CD4-positive, CD25-positive, alpha-beta regulatory T cell (primary cell): ENCODE data around the gene TMEM131L. TPM values are rescaled to one million over a fixed set of nuclear protein-coding genes. Genes with fewer than 3 reads are reported as not detected.
A peak's percentile ranks its signal among the peaks of the same experiment; 100 is the strongest.
"Not testable (repeated sequence)": the region's sequence is repeated elsewhere in the genome, so short reads cannot be mapped to it uniquely, and the experiment has no call there.

ENCODE experiments used
- ATAC-seq, 2 donors: fragments of 150-1000 bp; cut with Tn5 transposase; one replicate each; pipeline ENCODE4 v1.10.0; 2021; ENCODE audit warnings: low read depth in 2 of 2, moderate number of reproducible peaks in 2 of 2, moderate library complexity in 1 of 2
- DNase-seq, 3 donors: peaks; one replicate each; pipeline versions ENCODE4 v3.0.0 to v3.0.0-alpha.2; 2012 to 2022; ENCODE audit warnings: mixed read lengths in 1 of 3
- H3K27ac ChIP-seq: one replicate; pipeline ENCODE4 v1.7.0; 2013; ENCODE audit warnings: mild to moderate bottlenecking, low read length; ENCODE audit not compliant: insufficient read depth, poor library complexity, severe bottlenecking
- H3K27me3 ChIP-seq: one replicate; pipeline ENCODE4 v1.7.0; 2013; ENCODE audit warnings: low read length; ENCODE audit not compliant: control insufficient read depth, insufficient read depth
- H3K36me3 ChIP-seq: one replicate; pipeline ENCODE4 v1.7.0; 2013; ENCODE audit warnings: mild to moderate bottlenecking, low read length, moderate library complexity; ENCODE audit not compliant: control insufficient read depth, insufficient read depth
- H3K4me1 ChIP-seq: 2 replicates; pipeline ENCODE4 v1.7.0; 2013; ENCODE audit warnings: mild to moderate bottlenecking, low read length; ENCODE audit not compliant: insufficient read depth, control insufficient read depth, poor library complexity, severe bottlenecking
- H3K4me3 ChIP-seq: one replicate; pipeline ENCODE4 v1.7.0; 2013; ENCODE audit warnings: low read depth, mild to moderate bottlenecking, low read length, moderate library complexity
- H3K9me3 ChIP-seq, 2 experiments: 1 replicate in 1 of 2; 2 replicates in 1 of 2; pipeline ENCODE4 v1.7.0; 2013; ENCODE audit warnings: low read length in 2 of 2, mild to moderate bottlenecking in 1 of 2, moderate library complexity in 1 of 2; ENCODE audit not compliant: control insufficient read depth in 2 of 2
- H3K27ac Mint-ChIP-seq, 3 donors: one replicate each; pipeline ENCODE4 v1.8.0; 2020 to 2022; ENCODE audit warnings: mild to moderate bottlenecking in 3 of 3, mixed read lengths in 3 of 3, moderate library complexity in 2 of 3
- H3K27me3 Mint-ChIP-seq: one replicate; pipeline ENCODE4 v1.8.0; 2022; ENCODE audit warnings: mild to moderate bottlenecking, mixed read lengths
- H3K36me3 Mint-ChIP-seq: one replicate; pipeline ENCODE4 v1.8.0; 2020; ENCODE audit warnings: mixed read lengths
- H3K4me1 Mint-ChIP-seq, 4 donors: one replicate each; pipeline ENCODE4 v1.8.0; 2020 to 2022; ENCODE audit warnings: mixed read lengths in 4 of 4, mild to moderate bottlenecking in 1 of 4
- H3K4me3 Mint-ChIP-seq, 4 donors: one replicate each; pipeline ENCODE4 v1.8.0; 2020 to 2022; ENCODE audit warnings: mild to moderate bottlenecking in 4 of 4, mixed read lengths in 4 of 4, moderate library complexity in 3 of 4
- H3K9me3 Mint-ChIP-seq, 7 donors: one replicate each; pipeline ENCODE4 v1.8.0; 2020 to 2022; ENCODE audit warnings: mixed read lengths in 7 of 7, mild to moderate bottlenecking in 3 of 7, moderate library complexity in 2 of 7
- polyA plus RNA-seq, 4 donors: library from polyadenylated mRNA; unstranded; fragments of 300-500 nt; fragmentation: Illumina TruSeq; gene quantifications; one replicate each; pipeline ENCODE4 v1.2.3, GENCODE V29; 2021
- total RNA-seq: library from RNA; stranded (reverse); gene quantifications from one replicate; pipeline ENCODE4 v1.2.3, GENCODE V29; 2022

TMEM131L gene
- total and polyA plus RNA-seq, 5 donors from 2014 or later = 35.5 to 86.4 (median 44.1) TPM

DNA sequence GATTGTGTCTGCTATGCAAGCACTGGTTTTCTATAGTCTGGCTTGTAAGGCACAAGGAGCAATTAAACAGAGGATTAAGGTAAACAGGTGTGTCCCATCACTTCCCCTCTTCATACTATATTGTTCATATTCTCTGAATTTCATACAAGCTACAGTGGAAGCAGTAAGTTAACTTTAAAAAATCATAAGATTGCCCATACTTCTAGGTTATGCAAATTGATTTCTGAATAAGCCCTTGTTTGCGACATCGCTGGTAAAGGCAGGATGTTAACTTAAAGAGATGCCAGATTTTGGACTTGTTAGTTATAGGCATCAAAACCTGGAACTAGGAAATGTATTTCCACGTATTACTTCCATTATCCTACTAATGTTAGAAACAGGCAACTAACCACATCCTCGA, 1.0 kb upstream of the TMEM131L start:
- peaks cover 4% of the 10 kb centered on the region for H3K27me3 Mint-ChIP-seq
- DNase-seq (peak in 1 of 3 donors; percentile 79), ATAC-seq (no peak)
- Histone ChIP-seq H3K4me1 (peaks cover 36% of the 10 kb centered on the region), H3K27me3 (no peaks in the 10 kb centered on the region), H3K36me3 (no peaks in the 10 kb centered on the region), H3K4me3 (peak overlapping the region; percentile 70), H3K27ac (peak overlapping the region; percentile 69), H3K9me3 (no peaks in the 10 kb centered on the region)
- H3K4me1 Mint-ChIP-seq = peaks cover 14 to 41% (median 30%) of the 10 kb centered on the region in 4 donors
- peak overlapping the region; percentile 86 to 98 (median 89) for H3K4me3 Mint-ChIP-seq
- H3K36me3 Mint-ChIP-seq = peaks cover 9% of the 10 kb centered on the region
- peaks cover 0 to 2% (median 0%) of the 10 kb centered on the region in 7 donors for H3K9me3 Mint-ChIP-seq
- H3K27ac Mint-ChIP-seq = peak overlapping the region; percentile 87 to 92 (median 89)

DNA sequence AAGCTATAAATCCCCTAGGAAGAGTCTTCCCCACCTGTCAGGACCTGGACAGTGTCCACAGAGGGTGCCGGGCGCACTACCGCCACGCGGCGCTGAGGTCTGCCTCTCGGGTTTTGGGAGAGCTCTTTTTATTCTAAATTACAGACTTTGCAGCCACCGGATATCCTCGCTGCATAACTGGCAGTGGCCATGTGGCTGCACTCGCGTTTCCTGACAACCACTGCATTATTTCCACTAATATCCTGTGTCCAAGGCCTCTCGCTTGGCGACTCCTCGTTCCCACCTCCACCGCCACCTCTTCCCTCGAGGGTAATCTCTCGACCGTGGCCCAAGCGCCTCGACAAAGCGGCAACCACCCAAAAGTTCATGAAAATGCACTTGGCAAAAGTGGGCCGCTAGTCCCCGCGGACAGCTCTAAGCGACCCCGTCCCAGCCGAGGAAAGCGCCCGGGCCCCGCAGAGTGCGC, 512 bp upstream of the TMEM131L start:
- no peaks in the 10 kb centered on the region for H3K27me3 ChIP-seq
- peak overlapping the region; percentile 86 to 98 (median 89) for H3K4me3 Mint-ChIP-seq
- peaks cover 14 to 42% (median 35%) of the 10 kb centered on the region in 4 donors for H3K4me1 Mint-ChIP-seq
- H3K9me3 Mint-ChIP-seq = peaks cover 0 to 2% (median 0%) of the 10 kb centered on the region in 7 donors
- peak in 1 of 3 donors; percentile 73 for DNase-seq
- peak; percentile 12 to 15 for ATAC-seq
- peak overlapping the region; percentile 69 for H3K27ac ChIP-seq
- peaks cover 41% of the 10 kb centered on the region for H3K4me1 ChIP-seq
- H3K36me3 ChIP-seq = no peaks in the 10 kb centered on the region
- no peaks in the 10 kb centered on the region for H3K9me3 ChIP-seq
- peak overlapping the region; percentile 87 to 94 (median 92) for H3K27ac Mint-ChIP-seq
- peaks cover 4% of the 10 kb centered on the region for H3K27me3 Mint-ChIP-seq
- H3K36me3 Mint-ChIP-seq = peaks cover 10% of the 10 kb centered on the region
- peak overlapping the region; percentile 70 for H3K4me3 ChIP-seq

DNA sequence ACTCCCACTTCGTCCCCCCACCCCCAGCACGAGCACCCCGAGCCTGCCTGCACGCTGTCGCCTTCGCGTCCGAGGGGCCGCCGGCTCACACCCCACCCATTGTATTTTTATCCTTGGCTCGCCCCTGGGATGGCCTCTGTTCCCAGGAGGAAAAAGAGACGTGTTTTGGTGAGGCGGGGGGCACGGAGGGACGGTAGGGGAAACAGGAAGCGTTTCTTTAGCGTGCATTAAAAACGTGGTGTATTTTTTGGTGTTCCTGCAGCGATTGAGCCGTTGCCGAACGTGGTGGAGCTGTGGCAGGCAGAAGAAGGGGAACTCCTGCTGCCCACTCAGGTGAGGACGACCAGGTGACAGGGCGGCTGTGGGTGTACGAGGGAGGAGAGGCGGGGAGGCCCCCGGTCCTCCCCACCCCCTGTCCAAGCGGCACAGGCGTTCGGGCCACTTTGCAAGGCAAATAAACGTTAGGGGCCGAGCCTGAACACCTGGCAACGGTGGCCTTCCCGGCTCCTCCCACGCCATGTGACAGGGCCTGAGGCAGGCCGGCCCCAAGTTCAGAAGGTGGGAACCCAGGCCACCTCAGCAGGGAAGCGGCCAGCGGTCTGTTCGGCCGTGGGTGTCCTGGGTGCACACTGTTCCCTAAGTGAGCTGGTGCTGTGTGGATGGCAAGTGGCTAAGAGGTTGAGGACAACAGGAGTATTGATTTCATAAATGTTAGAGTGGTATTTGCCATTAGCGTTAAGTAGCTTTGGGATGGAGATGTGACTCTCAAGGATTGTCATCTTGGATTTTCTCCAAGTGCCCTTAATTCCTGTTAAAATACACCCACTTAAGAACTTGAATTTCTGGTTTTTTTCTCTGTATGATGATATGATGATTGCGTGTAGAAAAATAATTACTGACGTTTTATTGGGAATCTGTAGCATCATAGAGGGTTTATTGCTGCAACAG, 1.1 kb downstream of the TMEM131L start:
- Histone ChIP-seq H3K9me3 (no peaks in the 10 kb centered on the region), H3K36me3 (no peaks in the 10 kb centered on the region), H3K4me1 (peaks cover 56% of the 10 kb centered on the region), H3K27me3 (no peaks in the 10 kb centered on the region), H3K4me3 (peak overlapping the region; percentile 99), H3K27ac (peak overlapping the region; percentile 94)
- H3K27me3 Mint-ChIP-seq = peaks cover 4% of the 10 kb centered on the region
- peak overlapping the region; percentile 95 to 98 (median 97) for H3K27ac Mint-ChIP-seq
- peaks cover 15% of the 10 kb centered on the region for H3K36me3 Mint-ChIP-seq
- peaks cover 0 to 2% (median 0%) of the 10 kb centered on the region in 7 donors for H3K9me3 Mint-ChIP-seq
- H3K4me3 Mint-ChIP-seq = peak overlapping the region; percentile 96 to 98 (median 97)
- peak; percentile 40 to 55 (median 40) for DNase-seq
- peaks cover 23 to 58% (median 47%) of the 10 kb centered on the region in 4 donors for H3K4me1 Mint-ChIP-seq
- ATAC-seq = peak in 1 of 2 donors; percentile 5

DNA sequence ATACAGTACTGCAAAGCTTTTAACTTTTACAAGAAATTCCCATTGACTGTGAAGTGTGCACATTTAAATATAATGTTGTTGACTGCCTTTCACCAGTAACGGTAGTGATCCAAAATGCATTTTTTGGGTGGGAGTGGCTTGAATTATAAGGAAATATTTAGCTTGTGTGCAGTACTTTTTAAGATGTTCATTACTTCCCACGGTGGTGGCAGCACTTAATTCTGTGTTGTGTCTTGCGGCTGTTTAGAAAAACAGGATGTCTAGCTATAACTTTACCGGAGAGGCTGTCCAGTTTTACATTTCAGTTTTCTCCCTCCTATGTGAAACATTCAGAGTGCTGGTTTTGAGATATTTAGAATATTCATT, 1.7 kb downstream of the TMEM131L start:
- Mint-ChIP-seq H3K27me3 (peaks cover 4% of the 10 kb centered on the region), H3K4me1 (peaks cover 24 to 65% (median 53%) of the 10 kb centered on the region in 4 donors), H3K36me3 (peaks cover 19% of the 10 kb centered on the region), H3K27ac (peak overlapping the region; percentile 95 to 98 (median 97)), H3K4me3 (peak overlapping the region; percentile 96 to 98 (median 97)), H3K9me3 (peaks cover 0 to 2% (median 0%) of the 10 kb centered on the region in 7 donors)
- peak overlapping the region; percentile 99 for H3K4me3 ChIP-seq
- H3K4me1 ChIP-seq = peaks cover 63% of the 10 kb centered on the region
- H3K27ac ChIP-seq = peak overlapping the region; percentile 94
- no peak for ATAC-seq
- H3K9me3 ChIP-seq = no peaks in the 10 kb centered on the region
- no peaks in the 10 kb centered on the region for H3K27me3 ChIP-seq
- peak in 2 of 3 donors; percentile 49 to 77 for DNase-seq
- no peaks in the 10 kb centered on the region for H3K36me3 ChIP-seq

DNA sequence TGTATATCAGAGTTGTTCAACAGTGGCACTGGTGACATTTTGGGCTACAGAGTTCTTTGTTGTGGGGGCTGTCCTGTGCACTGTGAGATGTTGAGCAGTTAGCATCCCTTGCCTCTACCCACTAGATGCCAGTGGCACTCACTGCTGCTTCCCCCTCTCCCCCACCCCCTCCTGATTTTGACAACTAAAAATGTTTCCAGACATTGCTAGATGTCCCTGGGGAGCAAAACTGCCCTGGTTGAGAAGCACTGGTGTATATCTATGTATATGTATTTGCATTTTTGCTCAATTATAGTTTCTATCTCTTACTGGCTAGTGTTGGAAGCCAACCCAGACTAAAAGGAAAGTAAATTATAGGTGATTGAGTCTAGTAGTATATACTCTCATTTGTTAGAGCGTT, 2.4 kb downstream of the TMEM131L start:
- peak overlapping the region; percentile 99 for H3K4me3 ChIP-seq
- H3K27me3 Mint-ChIP-seq = peaks cover 4% of the 10 kb centered on the region
- peaks cover 24% of the 10 kb centered on the region for H3K36me3 Mint-ChIP-seq
- peaks cover 29 to 72% (median 56%) of the 10 kb centered on the region in 4 donors for H3K4me1 Mint-ChIP-seq
- H3K4me3 Mint-ChIP-seq = peak overlapping the region; percentile 96 to 98 (median 97)
- no peaks in the 10 kb centered on the region for H3K9me3 Mint-ChIP-seq
- no peak for DNase-seq
- H3K27me3 ChIP-seq = no peaks in the 10 kb centered on the region
- H3K36me3 ChIP-seq = peaks cover 2% of the 10 kb centered on the region
- H3K4me1 ChIP-seq = peaks cover 67% of the 10 kb centered on the region
- no peak for ATAC-seq
- peak overlapping the region; percentile 97 to 98 (median 98) for H3K27ac Mint-ChIP-seq
- peak overlapping the region; percentile 94 for H3K27ac ChIP-seq
- no peaks in the 10 kb centered on the region for H3K9me3 ChIP-seq

DNA sequence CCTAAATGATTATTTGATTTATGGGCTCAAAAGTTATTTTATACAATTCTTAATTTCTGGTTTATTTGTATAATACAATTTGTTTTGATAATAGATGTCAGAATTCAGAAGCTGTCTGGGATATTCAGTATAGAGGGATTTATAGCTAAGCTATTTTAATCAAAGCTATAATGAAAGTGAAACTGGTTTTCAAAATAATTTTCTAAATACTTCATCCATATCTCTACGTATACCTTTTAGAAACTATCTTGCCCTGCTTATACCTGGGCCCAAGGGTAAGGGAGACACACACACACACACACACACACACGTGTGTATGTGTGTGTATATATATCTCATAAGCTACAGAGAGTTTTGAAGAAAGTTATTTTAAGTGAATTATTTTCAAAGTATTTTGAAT, 2.9 kb downstream of the TMEM131L start:
- peak overlapping the region; percentile 96 to 98 (median 97) for H3K4me3 Mint-ChIP-seq
- H3K4me1 Mint-ChIP-seq = peaks cover 29 to 74% (median 59%) of the 10 kb centered on the region in 4 donors
- Histone ChIP-seq H3K36me3 (peaks cover 6% of the 10 kb centered on the region), H3K27me3 (no peaks in the 10 kb centered on the region), H3K27ac (peak overlapping the region; percentile 94), H3K9me3 (no peaks in the 10 kb centered on the region), H3K4me1 (peaks cover 68% of the 10 kb centered on the region), H3K4me3 (peak overlapping the region; percentile 99)
- peaks cover 4% of the 10 kb centered on the region for H3K27me3 Mint-ChIP-seq
- H3K36me3 Mint-ChIP-seq = peaks cover 24% of the 10 kb centered on the region
- no peaks in the 10 kb centered on the region for H3K9me3 Mint-ChIP-seq
- ATAC-seq (no peak), DNase-seq (no peak)
- peak overlapping the region; percentile 97 to 98 (median 98) for H3K27ac Mint-ChIP-seq

DNA sequence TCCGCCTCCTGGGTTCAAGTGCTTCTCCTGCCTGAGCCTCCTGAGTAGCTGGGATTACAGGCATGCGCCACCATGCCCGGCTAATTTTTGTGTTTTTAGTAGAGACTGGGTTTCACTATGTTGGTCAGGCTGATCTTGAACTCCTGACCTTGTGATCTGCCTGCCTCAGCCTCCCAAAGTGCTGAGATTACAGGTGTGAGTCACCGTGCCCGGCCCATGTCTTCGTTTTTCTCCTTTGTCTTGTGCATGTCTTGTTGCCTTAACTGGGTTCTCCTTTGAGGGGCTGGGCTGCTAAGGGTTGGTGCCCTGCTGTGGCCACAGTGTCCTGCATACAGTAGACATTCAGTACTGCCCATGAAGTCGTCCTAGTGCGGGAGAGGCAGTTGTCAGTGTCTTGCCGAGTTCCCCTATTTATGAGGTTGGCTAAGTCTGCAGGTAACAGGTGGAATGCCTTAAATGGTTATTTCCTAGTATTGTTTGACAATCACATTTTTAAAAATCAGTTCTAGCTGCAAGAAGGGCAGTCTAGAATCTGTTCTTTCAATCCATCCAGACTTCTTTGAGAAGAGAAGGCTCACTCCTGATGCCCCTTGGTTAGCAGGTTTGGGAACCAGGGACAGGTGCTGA, 5.0 kb downstream of the TMEM131L start:
- H3K4me3 Mint-ChIP-seq = peak overlapping the region; percentile 96 to 98 (median 97)

More for the DNA sequence above, 5.0 kb downstream of the TMEM131L start:
- Histone ChIP-seq H3K4me3 (peak overlapping the region; percentile 99), H3K36me3 (peaks cover 27% of the 10 kb centered on the region), H3K4me1 (peaks cover 69% of the 10 kb centered on the region), H3K27ac (peak overlapping the region; percentile 94)
- Mint-ChIP-seq H3K36me3 (peaks cover 35% of the 10 kb centered on the region), H3K27ac (peak overlapping the region; percentile 97 to 98 (median 98)), H3K4me1 (peaks cover 34 to 76% (median 62%) of the 10 kb centered on the region in 4 donors)
- not testable (repeated sequence) for DNase-seq, ATAC-seq, H3K27me3 Mint-ChIP-seq, H3K27me3 ChIP-seq, H3K9me3 ChIP-seq, H3K9me3 Mint-ChIP-seq
